Measurements from ENCODE around the gene ANKRD7.

The ANKRD7 gene

DNA sequence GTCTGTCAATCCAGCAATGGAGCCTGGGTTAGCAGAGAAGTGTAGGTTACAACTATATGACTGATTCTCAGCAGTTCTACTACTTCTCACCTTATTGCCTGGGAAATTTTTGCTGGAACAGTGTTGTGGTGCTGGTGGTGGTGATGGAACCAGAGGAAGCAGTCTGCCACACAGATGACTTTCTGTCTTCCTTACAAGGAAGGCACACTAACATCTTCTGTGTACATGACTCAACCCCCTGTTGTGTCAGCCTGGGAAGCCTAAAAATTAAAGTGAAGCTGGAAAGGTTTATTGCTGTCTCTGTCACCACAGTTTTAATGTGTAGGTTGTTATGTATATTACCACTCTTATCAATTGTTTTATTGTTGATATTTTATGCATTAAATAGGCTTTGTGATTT is 40.3 kb downstream of the ANKRD7 start:
- no peaks in the 10 kb centered on the region for H3F3A ChIP-seq (ENCODE audit: insufficient read depth, low read length)
- H3K27me3 ChIP-seq (replicated peaks; ENCODE audit: insufficient read depth, low read length): no peaks in the 10 kb centered on the region
- H3K79me2 ChIP-seq (ENCODE audit: low read length): no peaks in the 10 kb centered on the region
- H3K9ac ChIP-seq (ENCODE audit: low read length): no peak overlapping the region
- H3K4me3 ChIP-seq (ENCODE audit: low read length): no peak overlapping the region
- no peaks in the 10 kb centered on the region for H4K20me1 ChIP-seq (ENCODE audit: insufficient read depth, low read length)
- no peaks in the 10 kb centered on the region for H3K4me1 ChIP-seq (ENCODE audit: low read length)
- no peaks in the 10 kb centered on the region for H3K9me3 ChIP-seq (replicated peaks; ENCODE audit: insufficient read depth, low read length)
- DNase-seq: no peak
- no peaks in the 10 kb centered on the region for H3K36me3 ChIP-seq (replicated peaks; ENCODE audit: insufficient read depth, low read length)
- H3K9me2 ChIP-seq (replicated peaks; ENCODE audit: insufficient read depth, low read length): no peaks in the 10 kb centered on the region
- H3K4me2 ChIP-seq (ENCODE audit: low read depth, low read length): no peak overlapping the region
- TF ChIP-seq, protein P1, sequence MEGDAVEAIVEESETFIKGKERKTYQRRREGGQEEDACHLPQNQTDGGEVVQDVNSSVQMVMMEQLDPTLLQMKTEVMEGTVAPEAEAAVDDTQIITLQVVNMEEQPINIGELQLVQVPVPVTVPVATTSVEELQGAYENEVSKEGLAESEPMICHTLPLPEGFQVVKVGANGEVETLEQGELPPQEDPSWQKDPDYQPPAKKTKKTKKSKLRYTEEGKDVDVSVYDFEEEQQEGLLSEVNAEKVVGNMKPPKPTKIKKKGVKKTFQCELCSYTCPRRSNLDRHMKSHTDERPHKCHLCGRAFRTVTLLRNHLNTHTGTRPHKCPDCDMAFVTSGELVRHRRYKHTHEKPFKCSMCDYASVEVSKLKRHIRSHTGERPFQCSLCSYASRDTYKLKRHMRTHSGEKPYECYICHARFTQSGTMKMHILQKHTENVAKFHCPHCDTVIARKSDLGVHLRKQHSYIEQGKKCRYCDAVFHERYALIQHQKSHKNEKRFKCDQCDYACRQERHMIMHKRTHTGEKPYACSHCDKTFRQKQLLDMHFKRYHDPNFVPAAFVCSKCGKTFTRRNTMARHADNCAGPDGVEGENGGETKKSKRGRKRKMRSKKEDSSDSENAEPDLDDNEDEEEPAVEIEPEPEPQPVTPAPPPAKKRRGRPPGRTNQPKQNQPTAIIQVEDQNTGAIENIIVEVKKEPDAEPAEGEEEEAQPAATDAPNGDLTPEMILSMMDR (IDR thresholded peaks at IDR 0.05; ENCODE audit: low read length): no peak
- TF ChIP-seq EZH2phosphoT487 (IDR thresholded peaks at IDR 0.05; ENCODE audit: low read length) (no peak), EZH2 (optimal IDR thresholded peaks at IDR 0.05; ENCODE audit: low read depth, low read length) (no peak)
- H3K27ac ChIP-seq (ENCODE audit: low read length): no peak overlapping the region
- no peak overlapping the region for H2AFZ ChIP-seq (ENCODE audit: low read length)

- H2AFZ ChIP-seq (ENCODE audit: low read length): no peak overlapping the region
- no peak for DNase-seq
- H3K27me3 ChIP-seq (replicated peaks; ENCODE audit: insufficient read depth, low read length): no peaks in the 10 kb centered on the region
- H3K79me2 ChIP-seq (ENCODE audit: low read length): no peaks in the 10 kb centered on the region
- no peaks in the 10 kb centered on the region for H3K9me2 ChIP-seq (replicated peaks; ENCODE audit: insufficient read depth, low read length)
- no peaks in the 10 kb centered on the region for H3K36me3 ChIP-seq (replicated peaks; ENCODE audit: insufficient read depth, low read length)
- H3K27ac ChIP-seq (ENCODE audit: low read length): no peak overlapping the region
- no peaks in the 10 kb centered on the region for H4K20me1 ChIP-seq (ENCODE audit: insufficient read depth, low read length)
- no peaks in the 10 kb centered on the region for H3F3A ChIP-seq (ENCODE audit: insufficient read depth, low read length)
- no peak for TF ChIP-seq EZH2phosphoT487 (IDR thresholded peaks at IDR 0.05; ENCODE audit: low read length)
- no peak for TF ChIP-seq EZH2 (optimal IDR thresholded peaks at IDR 0.05; ENCODE audit: low read depth, low read length)
- TF ChIP-seq, protein P1 (IDR thresholded peaks at IDR 0.05; ENCODE audit: low read length): no peak
- no peak overlapping the region for H3K4me3 ChIP-seq (ENCODE audit: low read length)
- no peak overlapping the region for H3K9ac ChIP-seq (ENCODE audit: low read length)
- H3K4me1 ChIP-seq (ENCODE audit: low read length): no peaks in the 10 kb centered on the region
- H3K4me2 ChIP-seq (ENCODE audit: low read depth, low read length): no peak overlapping the region
- no peaks in the 10 kb centered on the region for H3K9me3 ChIP-seq (replicated peaks; ENCODE audit: insufficient read depth, low read length)
Measured at GRCh38 chr7:118280319-118281012, 56.0 kb downstream of the ANKRD7 start.

DNA sequence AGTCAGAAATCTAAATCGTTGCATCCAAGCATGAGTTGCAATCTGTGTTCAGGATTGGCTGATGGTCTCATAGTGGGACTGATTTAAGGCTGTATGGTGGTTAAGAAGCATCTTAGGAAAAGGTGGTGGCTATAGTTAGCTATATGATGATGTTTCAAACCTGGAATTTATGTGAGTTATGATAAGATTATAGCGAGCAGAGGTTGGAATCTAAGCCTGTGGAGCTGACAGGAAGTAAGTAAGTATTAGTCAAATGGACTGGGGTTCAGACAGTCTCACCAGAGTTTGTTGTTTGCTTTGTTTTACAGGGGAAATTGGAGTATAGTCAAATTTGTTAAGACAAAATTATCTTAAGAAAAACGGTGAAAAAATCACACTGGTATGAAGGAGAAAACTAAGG is 56.7 kb downstream of the ANKRD7 start:
- Histone ChIP-seq H3K27ac (ENCODE audit: low read length) (no peak overlapping the region), H3K79me2 (ENCODE audit: low read length) (no peaks in the 10 kb centered on the region), H3K9me2 (replicated peaks; ENCODE audit: insufficient read depth, low read length) (no peaks in the 10 kb centered on the region), H3F3A (ENCODE audit: insufficient read depth, low read length) (no peaks in the 10 kb centered on the region), H3K4me3 (ENCODE audit: low read length) (no peak overlapping the region), H4K20me1 (ENCODE audit: insufficient read depth, low read length) (no peaks in the 10 kb centered on the region), H3K4me1 (ENCODE audit: low read length) (no peaks in the 10 kb centered on the region), H3K9ac (ENCODE audit: low read length) (no peak overlapping the region), H3K9me3 (replicated peaks; ENCODE audit: insufficient read depth, low read length) (no peaks in the 10 kb centered on the region), H3K36me3 (replicated peaks; ENCODE audit: insufficient read depth, low read length) (no peaks in the 10 kb centered on the region), H3K27me3 (replicated peaks; ENCODE audit: insufficient read depth, low read length) (peaks cover 6% of the 10 kb centered on the region), H2AFZ (ENCODE audit: low read length) (no peak overlapping the region), H3K4me2 (ENCODE audit: low read depth, low read length) (no peak overlapping the region)
- no peak for DNase-seq
- TF ChIP-seq EZH2 (optimal IDR thresholded peaks at IDR 0.05; ENCODE audit: low read depth, low read length): no peak
- TF ChIP-seq EZH2phosphoT487 (IDR thresholded peaks at IDR 0.05; ENCODE audit: low read length): no peak
- TF ChIP-seq, protein P1 (IDR thresholded peaks at IDR 0.05; ENCODE audit: low read length): no peak

Measured in MM.1S (cell line).